H9 (cell line): Measurements from ENCODE around the gene BCORL1. TPM values are rescaled to one million over a fixed set of nuclear protein-coding genes. Genes with fewer than 3 reads are reported as not detected.

ENCODE experiments used
- DNase-seq: peaks from one replicate; pipeline ENCODE4 v3.0.0-alpha.2; 2017
- H2AFZ ChIP-seq: one replicate; pipeline ENCODE4 v1.6.1; 2013; ENCODE audit warnings: mild to moderate bottlenecking, low read length, control low read depth, moderate library complexity
- H2AK5ac ChIP-seq: 2 replicates; pipeline ENCODE4 v1.6.1; 2013; ENCODE audit warnings: low read length, control low read depth, mixed read lengths; ENCODE audit not compliant: insufficient read length
- H2BK120ac ChIP-seq: one replicate; pipeline ENCODE4 v1.6.1; 2013; ENCODE audit warnings: low read depth, mild to moderate bottlenecking, low read length, control low read depth, inconsistent platforms; ENCODE audit not compliant: poor library complexity, severe bottlenecking
- H2BK12ac ChIP-seq: 2 replicates; pipeline ENCODE4 v1.6.1; 2013; ENCODE audit warnings: low read length, control low read depth, mixed read lengths, low read depth; ENCODE audit not compliant: insufficient read length
- H2BK15ac ChIP-seq: 2 replicates; pipeline ENCODE4 v1.6.1; 2013; ENCODE audit warnings: low read depth, low read length, control low read depth
- H2BK20ac ChIP-seq: one replicate; pipeline ENCODE4 v1.6.1; 2013; ENCODE audit warnings: low read depth, mild to moderate bottlenecking, low read length, control low read depth, inconsistent platforms; ENCODE audit not compliant: poor library complexity, severe bottlenecking
- H2BK5ac ChIP-seq: 2 replicates; pipeline ENCODE4 v1.6.1; 2013; ENCODE audit warnings: low read length, control low read depth, mixed read lengths; ENCODE audit not compliant: insufficient read length
- H3K14ac ChIP-seq: 2 replicates; pipeline ENCODE4 v1.6.1; 2013; ENCODE audit warnings: low read length, control low read depth; ENCODE audit not compliant: insufficient read depth
- H3K18ac ChIP-seq: 2 replicates; pipeline ENCODE4 v1.6.1; 2013; ENCODE audit warnings: low read depth, mild to moderate bottlenecking, mixed read lengths, low read length, control low read depth; ENCODE audit not compliant: insufficient read length
- H3K23ac ChIP-seq: 2 replicates; pipeline ENCODE4 v1.6.1; 2013; ENCODE audit warnings: low read length, control low read depth, mixed read lengths, low read depth; ENCODE audit not compliant: insufficient read length
- H3K23me2 ChIP-seq: 2 replicates; pipeline ENCODE4 v1.6.1; 2013; ENCODE audit warnings: low read depth, mild to moderate bottlenecking, mixed read lengths, low read length, control low read depth; ENCODE audit not compliant: insufficient read length, poor library complexity, severe bottlenecking
- H3K27ac ChIP-seq: 2 replicates; pipeline ENCODE4 v1.5.1; 2013; ENCODE audit warnings: low read length, control low read depth, mixed read lengths, low read depth; ENCODE audit not compliant: insufficient read length
- H3K27me3 ChIP-seq: 2 replicates; pipeline ENCODE4 v1.6.1; 2013; ENCODE audit warnings: low read length, control low read depth, inconsistent platforms; ENCODE audit not compliant: insufficient read depth
- H3K4ac ChIP-seq: 2 replicates; pipeline ENCODE4 v1.6.1; 2013; ENCODE audit warnings: low read depth, mild to moderate bottlenecking, control low read depth, inconsistent platforms, low read length, moderate library complexity
- H3K4me1 ChIP-seq: 2 replicates; pipeline ENCODE4 v1.6.1; 2013; ENCODE audit warnings: low read length, control low read depth, inconsistent platforms; ENCODE audit not compliant: insufficient read depth
- H3K4me2 ChIP-seq: 2 replicates; pipeline ENCODE4 v1.6.1; 2013; ENCODE audit warnings: low read length, control low read depth, mixed read lengths; ENCODE audit not compliant: insufficient read length, insufficient read depth
- H3K56ac ChIP-seq: 2 replicates; pipeline ENCODE4 v1.6.1; 2013; ENCODE audit warnings: low read depth, mild to moderate bottlenecking, mixed read lengths, low read length, control low read depth; ENCODE audit not compliant: insufficient read length
- H3K79me1 ChIP-seq: 2 replicates; pipeline ENCODE4 v1.6.1; 2013; ENCODE audit warnings: low read depth, mild to moderate bottlenecking, moderate library complexity, low read length, control low read depth, inconsistent platforms; ENCODE audit not compliant: insufficient read depth, poor library complexity, severe bottlenecking
- H3K79me2 ChIP-seq: 2 replicates; pipeline ENCODE4 v1.6.1; 2013; ENCODE audit warnings: low read length, control low read depth, inconsistent platforms; ENCODE audit not compliant: insufficient read depth
- H3K9ac ChIP-seq: 2 replicates; pipeline ENCODE4 v1.6.1; 2013; ENCODE audit warnings: low read length, control low read depth, mixed read lengths; ENCODE audit not compliant: insufficient read length; ENCODE audit errors: extremely low read depth
- H3K9me3 ChIP-seq: one replicate; pipeline ENCODE4 v1.6.1; 2013; ENCODE audit warnings: low read depth, low read length, inconsistent platforms; ENCODE audit not compliant: control insufficient read depth
- H3T11ph ChIP-seq: one replicate; pipeline ENCODE4 v1.6.1; 2013; ENCODE audit warnings: mild to moderate bottlenecking, low read length, control low read depth, inconsistent platforms
- H4K20me1 ChIP-seq: one replicate; pipeline ENCODE4 v1.6.1; 2013; ENCODE audit not compliant: control insufficient read depth, insufficient read length, insufficient read depth
- H4K5ac ChIP-seq: 2 replicates; pipeline ENCODE4 v1.6.1; 2013; ENCODE audit warnings: low read depth, mild to moderate bottlenecking, mixed read lengths, low read length, control low read depth; ENCODE audit not compliant: insufficient read length
- H4K8ac ChIP-seq: replicated peaks from 2 replicates; pipeline ENCODE4 v1.6.1; 2013; ENCODE audit warnings: low read length, control low read depth, mixed read lengths, low read depth; ENCODE audit not compliant: insufficient read length
- H4K91ac ChIP-seq: 2 replicates; pipeline ENCODE4 v1.6.1; 2013; ENCODE audit warnings: low read depth, mild to moderate bottlenecking, moderate library complexity, mixed read lengths, low read length, control low read depth; ENCODE audit not compliant: insufficient read length
- H3K27ac Mint-ChIP-seq, 3 experiments: 2 replicates in 2 of 3; 3 replicates in 1 of 3; pipeline ENCODE4 v1.8.0; 2020 to 2021; ENCODE audit warnings: mixed read lengths in 3 of 3, mild to moderate bottlenecking in 1 of 3, moderate library complexity in 1 of 3
- H3K27me3 Mint-ChIP-seq: 2 replicates; pipeline ENCODE4 v1.8.0; 2021; ENCODE audit warnings: low read depth, mild to moderate bottlenecking, moderate library complexity, mixed read lengths
- H3K36me3 Mint-ChIP-seq, 3 experiments: 2 replicates in 2 of 3; 3 replicates in 1 of 3; pipeline ENCODE4 v1.8.0; 2020 to 2021; ENCODE audit warnings: low read depth in 3 of 3, mixed read lengths in 3 of 3; ENCODE audit not compliant: insufficient read depth in 1 of 3
- H3K4me1 Mint-ChIP-seq, 2 experiments: 2 replicates each; pipeline ENCODE4 v1.8.0; 2020; ENCODE audit warnings: mixed read lengths in 2 of 2
- H3K4me3 Mint-ChIP-seq, 2 experiments: 2 replicates in 1 of 2; 3 replicates in 1 of 2; pipeline ENCODE4 v1.8.0; 2020 to 2021; ENCODE audit warnings: mild to moderate bottlenecking in 2 of 2, mixed read lengths in 2 of 2, moderate library complexity in 1 of 2
- H3K9me3 Mint-ChIP-seq, 2 experiments: 2 replicates in 1 of 2; 3 replicates in 1 of 2; pipeline ENCODE4 v1.8.0; 2020; ENCODE audit warnings: mild to moderate bottlenecking in 2 of 2, mixed read lengths in 2 of 2, moderate library complexity in 1 of 2
- WGBS: extraction: QIAGEN DNeasy Blood & Tissue Kit; methylation state at CpG from one replicate; pipeline ENCODE4 v1.1.7; 2013; ENCODE audit warnings: missing lambda C conversion rate, low lambda C conversion rate, mixed read lengths; ENCODE audit not compliant: insufficient read length; ENCODE audit errors: extremely low coverage; 5-methylcytosine and 5-hydroxymethylcytosine counted together
- total RNA-seq: library from RNA; stranded (reverse); gene quantifications from 2 replicates; pipeline ENCODE4 v1.2.1, GENCODE V29; 2021
- TF ChIP-seq, protein P1 (sequence below): fragments of 200-600 bp; sonication (generic); conservative IDR thresholded peaks from 3 replicates; pipeline ENCODE4 v1.8.0; 2021; ENCODE audit warnings: antibody characterized with exemption, mild to moderate bottlenecking

BCORL1 gene
- total RNA-seq, 1 experiment from 2014 or later: 6.1 TPM

DNA sequence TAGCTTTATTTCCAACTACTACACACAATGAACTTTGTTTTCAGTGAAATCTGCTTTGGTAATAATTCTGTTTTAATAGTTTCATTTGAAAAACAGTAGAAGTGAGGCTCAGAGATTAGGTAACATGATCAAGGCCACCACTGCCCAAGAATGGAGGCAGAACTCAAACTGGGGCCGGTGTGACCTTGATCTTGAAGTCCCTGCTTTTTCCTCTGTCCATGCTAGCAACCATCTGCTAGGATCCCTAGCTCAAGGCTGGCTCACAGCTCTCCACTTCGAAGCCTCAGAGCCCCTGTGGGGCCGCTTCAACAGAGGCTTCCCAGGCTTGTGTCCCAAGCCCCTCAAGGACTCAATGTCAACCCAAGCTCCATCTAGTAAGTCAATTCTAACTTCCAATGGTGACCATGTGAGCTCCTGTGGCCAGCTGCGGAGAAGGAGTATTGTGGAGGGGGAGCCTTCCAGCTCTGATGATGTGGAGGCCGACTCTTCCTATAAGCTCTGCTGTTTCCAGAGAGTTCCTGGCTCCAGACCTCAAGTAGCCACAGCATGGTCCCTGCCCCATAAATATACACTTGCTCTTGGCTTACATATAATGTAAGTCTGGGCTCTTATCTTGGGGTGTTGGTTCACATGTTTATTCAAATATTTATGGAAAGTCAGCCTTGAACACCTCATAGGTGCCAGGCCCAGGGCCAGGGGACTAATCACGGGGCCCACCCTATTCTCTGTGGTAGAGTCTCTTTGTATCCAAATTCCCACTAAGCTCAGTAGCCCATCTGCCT lies 113.0 kb downstream of the BCORL1 start:
- H3K79me1 ChIP-seq: no peaks in the 10 kb centered on the region
- no peak overlapping the region for H3K18ac ChIP-seq
- H2BK12ac ChIP-seq: no peak overlapping the region
- Mint-ChIP-seq H3K27ac (no peak overlapping the region), H3K36me3 (peaks cover 0 to 2% (median 0%) of the 10 kb centered on the region in 3 experiments; a peak in 2 of 7 replicates), H3K4me3 (no peak overlapping the region; a peak in 1 of 5 replicates), H3K9me3 (peaks cover 0 to 68% of the 10 kb centered on the region in 2 experiments; a peak in 4 of 5 replicates), H3K4me1 (peaks cover 6 to 7% of the 10 kb centered on the region in 2 experiments), H3K27me3 (no peaks in the 10 kb centered on the region; the same call in none of the 2 replicates)
- no peaks in the 10 kb centered on the region for H3K27me3 ChIP-seq
- no peak overlapping the region for H3K23ac ChIP-seq
- H4K20me1 ChIP-seq: no peaks in the 10 kb centered on the region
- no peak overlapping the region for H3K27ac ChIP-seq
- H3K4me2 ChIP-seq: no peak overlapping the region
- H3K14ac ChIP-seq: no peak overlapping the region
- H2BK20ac ChIP-seq: no peak overlapping the region
- TF ChIP-seq, protein P1, sequence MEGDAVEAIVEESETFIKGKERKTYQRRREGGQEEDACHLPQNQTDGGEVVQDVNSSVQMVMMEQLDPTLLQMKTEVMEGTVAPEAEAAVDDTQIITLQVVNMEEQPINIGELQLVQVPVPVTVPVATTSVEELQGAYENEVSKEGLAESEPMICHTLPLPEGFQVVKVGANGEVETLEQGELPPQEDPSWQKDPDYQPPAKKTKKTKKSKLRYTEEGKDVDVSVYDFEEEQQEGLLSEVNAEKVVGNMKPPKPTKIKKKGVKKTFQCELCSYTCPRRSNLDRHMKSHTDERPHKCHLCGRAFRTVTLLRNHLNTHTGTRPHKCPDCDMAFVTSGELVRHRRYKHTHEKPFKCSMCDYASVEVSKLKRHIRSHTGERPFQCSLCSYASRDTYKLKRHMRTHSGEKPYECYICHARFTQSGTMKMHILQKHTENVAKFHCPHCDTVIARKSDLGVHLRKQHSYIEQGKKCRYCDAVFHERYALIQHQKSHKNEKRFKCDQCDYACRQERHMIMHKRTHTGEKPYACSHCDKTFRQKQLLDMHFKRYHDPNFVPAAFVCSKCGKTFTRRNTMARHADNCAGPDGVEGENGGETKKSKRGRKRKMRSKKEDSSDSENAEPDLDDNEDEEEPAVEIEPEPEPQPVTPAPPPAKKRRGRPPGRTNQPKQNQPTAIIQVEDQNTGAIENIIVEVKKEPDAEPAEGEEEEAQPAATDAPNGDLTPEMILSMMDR: no peak
- H3K23me2 ChIP-seq: no peaks in the 10 kb centered on the region
- peaks cover 14% of the 10 kb centered on the region for H3K9me3 ChIP-seq
- WGBS: no CpG with 5 or more reads among the region's 6 CpGs
- no peaks in the 10 kb centered on the region for H3K4me1 ChIP-seq
- no peak overlapping the region for H3T11ph ChIP-seq
- H2AFZ ChIP-seq: no peak overlapping the region
- H2AK5ac ChIP-seq: no peak overlapping the region
- H2BK15ac ChIP-seq: no peak overlapping the region
- no peak overlapping the region for H3K56ac ChIP-seq
- H3K4ac ChIP-seq: no peak overlapping the region
- no peaks in the 10 kb centered on the region for H3K79me2 ChIP-seq
- no peak overlapping the region for H3K9ac ChIP-seq
- H2BK120ac ChIP-seq: no peak overlapping the region
- H4K5ac ChIP-seq: no peak overlapping the region
- no peak overlapping the region for H4K8ac ChIP-seq
- H4K91ac ChIP-seq: no peak overlapping the region
- H2BK5ac ChIP-seq: no peak overlapping the region
- no peak for DNase-seq
